ENCODE measurements around the gene NUP210L. TPM values are rescaled to one million over a fixed set of nuclear protein-coding genes. Genes with fewer than 3 reads are reported as not detected.

NUP210L gene
- total and polyA plus RNA-seq, 9 of the 15 experiments (the other 6 are each of a cell fraction or from before 2014, with no cell fraction given): 0.01 to 0.04 TPM; not detected in 7

- TF ChIP-seq STAT6 (CRISPR knock-in tag; IDR thresholded peaks at IDR 0.05): no peak
- no peak for TF ChIP-seq HCFC1 (IDR thresholded peaks at IDR 0.05; ENCODE audit: low read depth, low read length)
- TF ChIP-seq NKRF (IDR thresholded peaks at IDR 0.05; ENCODE audit: borderline replicate concordance): peak; percentile 73; the same call in 1 of the 2 replicates
- TF ChIP-seq SREBF1 (IDR thresholded peaks at IDR 0.05; ENCODE audit: borderline replicate concordance, low read depth, low read length): no peak
- TF ChIP-seq ZNF740 (CRISPR knock-in tag; IDR thresholded peaks at IDR 0.05): no peak
- no peak for TF ChIP-seq ZNF740 (tag; IDR thresholded peaks at IDR 0.05)
- peak; percentile 81 for TF ChIP-seq SAP30 (IDR thresholded peaks at IDR 0.05; ENCODE audit: borderline replicate concordance, insufficient read depth, low read depth, low read length, poor library complexity, severe bottlenecking)
- no peak for TF ChIP-seq JUN (IDR thresholded peaks at IDR 0.05; ENCODE audit: borderline replicate concordance, low read depth, low read length)
- peak; percentile 8; the same call in 1 of the 2 replicates for TF ChIP-seq JUN (CRISPR knock-in tag; IDR thresholded peaks at IDR 0.05; ENCODE audit: borderline replicate concordance)
- TF ChIP-seq ZBTB11 (CRISPR knock-in tag; IDR thresholded peaks at IDR 0.05): peak in 2 of 3 experiments; percentile 65 to 92; a peak in 3 of 6 replicates
- TF ChIP-seq MITF (IDR thresholded peaks at IDR 0.05): peak; percentile 70
- 0 out of 2 replicates have a peak, but pooled peaks have one; percentile 6 for TF ChIP-seq RUNX1 (IDR thresholded peaks at IDR 0.05; ENCODE audit: low read depth)
- TF ChIP-seq MXD1 (CRISPR knock-in tag; IDR thresholded peaks at IDR 0.05; ENCODE audit: borderline replicate concordance, poor library complexity, severe bottlenecking): no peak
Measured at GRCh38 chr1:153945795-153946621, 208.9 kb downstream of the NUP210L start (continued).

Measured in K562 (cell line).